ENCODE data around the gene TRIL.

Gene TRIL

GRCh38 chr7:28940741-28941384 is 17.3 kb downstream of the TRIL start:
- Histone ChIP-seq H3K36me3 (no peaks in the 10 kb centered on the region), H3K9me3 (no peaks in the 10 kb centered on the region), H3K27me3 (peaks cover 0 to 13% of the 10 kb centered on the region in 2 donors), H3K4me1 (no peaks in the 10 kb centered on the region), H3K4me3 (no peak overlapping the region), H3K27ac (no peak overlapping the region)
- DNase-seq, result no peak
- no peak for TF ChIP-seq CTCF (IDR thresholded peaks at IDR 0.05)
- intact Hi-C loops (cut with DNase I; ENCODE audit: low total_unique reads), result no loop called here

GRCh38 chr7:28939844-28940544 is 18.1 kb downstream of the TRIL start:
- intact Hi-C loops (cut with DNase I; ENCODE audit: low total_unique reads), result no loop called here
- no peaks in the 10 kb centered on the region for H3K36me3 ChIP-seq
- no peak for TF ChIP-seq CTCF (IDR thresholded peaks at IDR 0.05)
- no peak for DNase-seq
- no peak overlapping the region for H3K27ac ChIP-seq
- no peak overlapping the region for H3K4me3 ChIP-seq
- H3K27me3 ChIP-seq, result peaks cover 0 to 13% of the 10 kb centered on the region in 2 donors
- H3K4me1 ChIP-seq, result no peaks in the 10 kb centered on the region
- no peaks in the 10 kb centered on the region for H3K9me3 ChIP-seq

- intact Hi-C loops (cut with DNase I; ENCODE audit: low total_unique reads), result no loop called here
Measured at GRCh38 chr7:28939367-28939766, 18.8 kb downstream of the TRIL start.

GRCh38 chr7:28937619-28938018 is 20.5 kb downstream of the TRIL start:
- H3K27me3 ChIP-seq, result peaks cover 0 to 26% of the 10 kb centered on the region in 2 donors
- no peak overlapping the region for H3K4me3 ChIP-seq
- H3K27ac ChIP-seq, result no peak overlapping the region
- DNase-seq, result no peak
- intact Hi-C loops (cut with DNase I; ENCODE audit: low total_unique reads), result no loop called here
- no peak for TF ChIP-seq CTCF (IDR thresholded peaks at IDR 0.05)
- H3K36me3 ChIP-seq, result no peaks in the 10 kb centered on the region
- H3K9me3 ChIP-seq, result no peaks in the 10 kb centered on the region
- peaks cover 0 to 7% (median 1%) of the 10 kb centered on the region in 4 donors for H3K4me1 ChIP-seq

More at GRCh38 chr7:28939367-28939766, 18.8 kb downstream of the TRIL start:
- no peaks in the 10 kb centered on the region for H3K4me1 ChIP-seq
- H3K36me3 ChIP-seq, result no peaks in the 10 kb centered on the region
- no peak overlapping the region for H3K4me3 ChIP-seq
- no peak overlapping the region for H3K27ac ChIP-seq
- DNase-seq, result no peak
- peaks cover 0 to 16% of the 10 kb centered on the region in 2 donors for H3K27me3 ChIP-seq
- no peak for TF ChIP-seq CTCF (IDR thresholded peaks at IDR 0.05)
- H3K9me3 ChIP-seq, result no peaks in the 10 kb centered on the region

- H3K27me3 ChIP-seq, result peaks cover 0 to 31% of the 10 kb centered on the region in 2 donors
- peaks cover 0 to 7% (median 1%) of the 10 kb centered on the region in 4 donors for H3K4me1 ChIP-seq
- H3K36me3 ChIP-seq, result no peaks in the 10 kb centered on the region
- H3K9me3 ChIP-seq, result no peaks in the 10 kb centered on the region
- no peak for TF ChIP-seq CTCF (IDR thresholded peaks at IDR 0.05)
- DNase-seq, result no peak
- H3K4me3 ChIP-seq, result no peak overlapping the region
- intact Hi-C loops (cut with DNase I; ENCODE audit: low total_unique reads), result no loop called here
- no peak overlapping the region for H3K27ac ChIP-seq
Measured at GRCh38 chr7:28937103-28937502, 21.0 kb downstream of the TRIL start.

All from tibial artery (tissue), 4 donors.